Islet of Langerhans (tissue), 1 donor: ENCODE data around the gene RNU1-2.
"Not testable (repeated sequence)": the region's sequence is repeated elsewhere in the genome, so short reads cannot be mapped to it uniquely, and the experiment has no call there.

ENCODE experiments used
- FAIRE-seq: peaks from one replicate; lab custom pipeline; 2011; peaks lifted over from hg19 to GRCh38; lab: Jason Lieb, UNC

The RNU1-2 gene

GRCh38 chr1:16927256-16927655 lies 31.5 kb downstream of the RNU1-2 start:
- no peak for FAIRE-seq

GRCh38 chr1:16927711-16928485 lies 32.1 kb downstream of the RNU1-2 start:
- FAIRE-seq: no peak

DNA sequence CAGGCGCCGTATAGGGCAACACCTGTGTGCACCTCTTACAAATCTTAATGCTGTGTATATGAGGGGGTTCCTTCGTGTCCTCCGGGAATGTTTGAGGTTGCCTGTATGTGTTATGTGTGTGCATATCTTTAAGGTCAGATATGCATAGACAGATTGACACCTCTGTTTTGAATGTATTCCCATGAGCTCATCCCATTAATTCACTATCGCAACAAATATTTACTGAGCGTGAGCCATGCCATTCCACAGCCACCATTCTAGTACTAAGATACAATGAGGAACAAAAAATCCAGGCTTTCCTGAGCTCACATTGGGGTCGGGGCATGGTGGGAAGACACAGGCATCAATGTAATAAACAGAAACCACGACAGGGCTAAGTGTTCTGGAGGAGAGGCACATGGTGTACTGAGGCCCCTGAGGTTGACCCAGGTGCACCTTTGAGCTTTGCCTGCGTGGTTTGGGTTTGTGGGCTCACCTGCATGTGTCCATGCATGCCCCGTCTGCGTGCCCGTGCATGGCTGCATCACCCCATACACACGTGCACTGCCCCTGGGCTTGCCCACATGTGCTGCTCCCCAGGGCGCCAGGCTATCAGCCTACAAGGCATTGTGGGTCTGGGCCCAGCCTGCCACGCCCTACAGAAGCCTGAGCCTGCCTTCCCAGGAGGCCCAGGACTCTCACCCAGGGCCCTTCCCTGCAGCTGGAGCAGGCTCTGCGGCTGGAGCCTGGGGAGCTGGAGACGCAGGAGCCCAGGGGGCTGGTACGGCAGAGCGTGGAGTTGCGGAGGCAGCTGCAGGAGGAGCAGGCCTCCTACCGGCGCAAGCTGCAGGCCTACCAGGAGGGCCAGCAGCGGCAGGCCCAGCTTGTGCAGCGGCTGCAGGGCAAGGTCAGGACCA lies 33.6 kb downstream of the RNU1-2 start:
- FAIRE-seq: not testable (repeated sequence)

- not testable (repeated sequence) for FAIRE-seq
Observed at GRCh38 chr1:16931206-16931934, 35.6 kb downstream of the RNU1-2 start.

GRCh38 chr1:16933945-16934344 lies 38.2 kb downstream of the RNU1-2 start:
- not testable (repeated sequence) for FAIRE-seq

- FAIRE-seq: not testable (repeated sequence)
Observed at GRCh38 chr1:16936580-16936979, 40.8 kb downstream of the RNU1-2 start.

DNA sequence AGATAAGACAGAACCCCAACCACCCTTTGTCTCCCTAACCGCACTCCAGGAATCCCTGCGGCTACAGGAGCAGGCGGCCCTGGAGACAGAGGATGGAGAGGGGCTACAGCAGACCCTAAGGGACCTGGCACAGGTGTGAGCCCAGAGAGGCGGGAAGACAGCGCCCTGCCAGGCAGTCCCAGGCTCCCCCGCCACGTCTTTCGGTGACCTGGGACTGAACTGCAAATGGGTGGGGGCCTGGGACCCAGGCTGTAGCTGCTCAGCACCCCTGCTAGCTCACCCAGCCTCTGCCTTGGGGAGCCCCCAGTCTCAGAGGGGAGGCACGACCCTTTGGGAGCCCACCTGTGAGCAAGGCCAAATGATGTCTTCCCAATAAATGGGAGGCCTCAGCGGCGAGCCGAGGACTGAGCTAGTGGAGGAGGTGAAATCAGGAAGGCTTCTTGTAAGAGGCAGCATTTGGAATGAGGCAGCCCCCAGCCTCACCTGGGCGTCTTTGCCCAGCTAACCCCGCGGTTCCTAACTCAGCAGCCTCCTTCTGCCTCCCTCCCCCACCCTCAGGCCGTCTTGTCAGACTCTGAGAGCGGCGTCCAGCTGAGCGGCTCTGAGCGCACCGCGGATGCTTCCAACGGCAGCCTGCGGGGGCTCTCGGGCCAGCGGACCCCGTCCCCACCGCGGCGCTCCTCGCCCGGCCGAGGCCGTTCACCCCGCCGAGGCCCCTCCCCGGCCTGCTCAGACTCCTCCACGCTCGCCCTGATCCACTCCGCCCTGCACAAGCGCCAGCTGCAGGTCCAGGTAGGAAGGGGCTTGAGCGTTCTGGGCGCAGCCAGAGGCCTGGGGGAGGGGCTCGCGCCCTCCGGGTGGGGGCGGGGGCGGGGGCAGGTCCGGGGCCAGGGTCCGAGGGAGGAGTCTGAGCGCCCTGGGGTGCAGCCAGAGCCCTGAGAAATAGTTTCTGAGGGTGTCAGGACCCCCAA lies 42.9 kb downstream of the RNU1-2 start:
- FAIRE-seq: no peak

DNA sequence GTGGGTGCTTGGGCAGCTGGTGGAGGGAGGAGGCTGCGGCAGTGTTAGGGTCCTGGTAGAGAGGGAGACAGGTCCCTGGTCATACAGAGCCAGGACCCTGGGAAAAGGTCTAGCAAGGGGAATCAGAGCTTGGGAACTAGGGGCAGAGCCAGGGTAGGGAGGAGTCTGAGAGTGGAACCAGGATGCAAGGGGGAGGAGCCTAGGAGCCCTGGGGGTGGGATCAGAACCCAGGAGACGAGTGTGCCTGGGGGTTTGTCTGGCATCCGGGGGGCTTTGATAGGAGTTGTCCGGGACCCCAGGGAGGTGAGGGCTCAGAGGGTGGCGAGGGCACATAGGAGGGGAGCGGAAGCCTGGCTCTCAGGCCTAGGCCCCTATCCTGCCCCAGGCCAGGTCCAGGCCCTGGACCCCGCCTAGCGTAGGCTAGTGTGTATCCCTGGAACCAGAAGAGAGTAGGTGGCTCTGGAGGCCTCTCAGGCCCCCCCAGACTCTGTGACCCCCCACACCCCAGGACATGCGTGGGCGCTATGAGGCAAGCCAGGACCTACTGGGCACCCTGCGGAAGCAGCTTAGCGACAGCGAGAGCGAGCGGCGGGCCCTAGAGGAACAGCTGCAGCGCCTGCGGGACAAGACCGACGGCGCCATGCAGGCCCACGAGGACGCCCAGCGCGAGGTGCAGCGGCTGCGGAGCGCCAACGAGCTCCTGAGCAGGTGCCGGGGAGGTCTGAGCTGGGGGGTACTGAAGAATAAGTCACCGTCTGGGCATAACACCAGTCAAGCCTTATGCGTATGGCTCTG lies 43.8 kb downstream of the RNU1-2 start:
- FAIRE-seq: not testable (repeated sequence)

DNA sequence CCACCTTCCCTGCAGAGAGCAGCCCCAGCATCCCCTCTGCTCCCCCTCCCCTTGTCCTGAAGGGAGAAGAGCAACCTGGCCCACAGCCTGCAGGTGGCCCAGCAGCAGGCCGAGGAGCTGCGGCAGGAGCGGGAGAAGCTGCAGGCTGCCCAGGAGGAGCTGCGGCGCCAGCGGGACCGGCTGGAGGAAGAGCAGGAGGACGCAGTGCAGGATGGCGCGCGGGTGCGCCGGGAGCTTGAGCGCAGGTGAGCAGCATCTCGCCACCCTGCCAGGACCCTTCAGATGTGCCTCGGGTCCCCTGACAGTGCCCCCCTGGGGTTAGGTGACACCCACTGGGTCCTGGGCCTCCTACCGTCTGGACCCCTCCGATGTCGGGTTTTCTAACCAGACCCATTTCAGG lies 48.3 kb downstream of the RNU1-2 start:
- FAIRE-seq: no peak

GRCh38 chr1:16945512-16945911 lies 49.7 kb downstream of the RNU1-2 start:
- not testable (repeated sequence) for FAIRE-seq
